Measurements from ENCODE around the gene DEDD2. TPM values are rescaled to one million over a fixed set of nuclear protein-coding genes. Genes with fewer than 3 reads are reported as not detected.

The DEDD2 gene
- polyA plus RNA-seq, 1 donor from 2014 or later: 69.9 TPM

DNA sequence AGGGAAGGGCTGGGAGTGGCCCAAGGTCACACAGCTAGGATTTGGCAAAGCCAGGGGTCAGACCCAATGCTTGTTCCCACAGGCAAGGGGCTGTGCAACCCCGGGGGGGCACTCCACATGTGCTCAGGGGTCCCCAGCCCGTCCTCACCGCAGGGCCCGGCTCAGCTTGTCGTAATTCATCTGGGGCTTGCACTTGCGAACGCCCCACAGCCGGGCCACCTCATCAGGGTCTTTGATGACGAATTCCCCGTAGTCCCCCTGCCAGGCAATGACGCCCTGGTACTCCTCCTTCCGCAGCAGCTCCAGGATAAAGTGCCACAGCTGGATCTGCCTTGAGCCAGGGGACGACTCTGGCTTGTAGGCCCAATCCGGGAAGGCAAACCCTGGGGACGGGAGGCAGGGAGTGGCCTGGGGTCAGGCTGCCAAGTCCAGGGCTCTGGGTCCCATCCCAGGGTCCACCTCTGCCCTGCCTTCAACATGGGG, 32.7 kb upstream of the DEDD2 start:
- peaks cover 20% of the 10 kb centered on the region for H3K79me2 ChIP-seq (replicated peaks; ENCODE audit: insufficient read depth, low read length)

DNA sequence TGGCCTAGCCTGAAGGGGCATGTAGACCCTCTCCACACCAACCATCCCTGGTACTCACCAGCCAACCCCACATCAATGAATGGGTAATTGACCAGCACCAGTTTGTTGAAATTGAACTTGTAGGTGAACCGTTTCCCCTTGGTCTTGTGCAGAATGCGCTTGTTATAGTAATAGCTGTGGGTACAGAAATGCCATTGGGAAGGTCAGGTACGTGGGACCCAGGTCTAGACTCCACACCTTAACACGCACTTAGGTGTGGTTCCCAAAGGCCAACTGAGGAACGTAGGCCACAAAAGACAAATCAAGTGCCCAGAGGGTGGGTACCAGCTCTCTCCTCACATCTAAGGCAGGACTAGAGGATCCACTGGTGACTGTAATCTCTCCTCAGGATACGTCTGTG, 32.3 kb upstream of the DEDD2 start:
- H3K9ac ChIP-seq (ENCODE audit: low read length): no peak overlapping the region
- no peak overlapping the region for H3K4me3 ChIP-seq (ENCODE audit: low read length)
- no peaks in the 10 kb centered on the region for H3K9me3 ChIP-seq (ENCODE audit: low read length)
- TF ChIP-seq RAD21 (conservative IDR thresholded peaks at IDR 0.05) (no peak), TAF1 (IDR thresholded peaks at IDR 0.05; ENCODE audit: low read depth) (no peak), EZH2 (IDR thresholded peaks at IDR 0.05; ENCODE audit: borderline replicate concordance, insufficient read depth, low read length, poor library complexity, severe bottlenecking) (no peak), EP300 (conservative IDR thresholded peaks at IDR 0.05; ENCODE audit: poor library complexity, severe bottlenecking) (no peak)
- TF ChIP-seq, protein P1, sequence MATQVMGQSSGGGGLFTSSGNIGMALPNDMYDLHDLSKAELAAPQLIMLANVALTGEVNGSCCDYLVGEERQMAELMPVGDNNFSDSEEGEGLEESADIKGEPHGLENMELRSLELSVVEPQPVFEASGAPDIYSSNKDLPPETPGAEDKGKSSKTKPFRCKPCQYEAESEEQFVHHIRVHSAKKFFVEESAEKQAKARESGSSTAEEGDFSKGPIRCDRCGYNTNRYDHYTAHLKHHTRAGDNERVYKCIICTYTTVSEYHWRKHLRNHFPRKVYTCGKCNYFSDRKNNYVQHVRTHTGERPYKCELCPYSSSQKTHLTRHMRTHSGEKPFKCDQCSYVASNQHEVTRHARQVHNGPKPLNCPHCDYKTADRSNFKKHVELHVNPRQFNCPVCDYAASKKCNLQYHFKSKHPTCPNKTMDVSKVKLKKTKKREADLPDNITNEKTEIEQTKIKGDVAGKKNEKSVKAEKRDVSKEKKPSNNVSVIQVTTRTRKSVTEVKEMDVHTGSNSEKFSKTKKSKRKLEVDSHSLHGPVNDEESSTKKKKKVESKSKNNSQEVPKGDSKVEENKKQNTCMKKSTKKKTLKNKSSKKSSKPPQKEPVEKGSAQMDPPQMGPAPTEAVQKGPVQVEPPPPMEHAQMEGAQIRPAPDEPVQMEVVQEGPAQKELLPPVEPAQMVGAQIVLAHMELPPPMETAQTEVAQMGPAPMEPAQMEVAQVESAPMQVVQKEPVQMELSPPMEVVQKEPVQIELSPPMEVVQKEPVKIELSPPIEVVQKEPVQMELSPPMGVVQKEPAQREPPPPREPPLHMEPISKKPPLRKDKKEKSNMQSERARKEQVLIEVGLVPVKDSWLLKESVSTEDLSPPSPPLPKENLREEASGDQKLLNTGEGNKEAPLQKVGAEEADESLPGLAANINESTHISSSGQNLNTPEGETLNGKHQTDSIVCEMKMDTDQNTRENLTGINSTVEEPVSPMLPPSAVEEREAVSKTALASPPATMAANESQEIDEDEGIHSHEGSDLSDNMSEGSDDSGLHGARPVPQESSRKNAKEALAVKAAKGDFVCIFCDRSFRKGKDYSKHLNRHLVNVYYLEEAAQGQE (IDR thresholded peaks at IDR 0.05; ENCODE audit: borderline replicate concordance): no peak
- TF ChIP-seq, protein P2, sequence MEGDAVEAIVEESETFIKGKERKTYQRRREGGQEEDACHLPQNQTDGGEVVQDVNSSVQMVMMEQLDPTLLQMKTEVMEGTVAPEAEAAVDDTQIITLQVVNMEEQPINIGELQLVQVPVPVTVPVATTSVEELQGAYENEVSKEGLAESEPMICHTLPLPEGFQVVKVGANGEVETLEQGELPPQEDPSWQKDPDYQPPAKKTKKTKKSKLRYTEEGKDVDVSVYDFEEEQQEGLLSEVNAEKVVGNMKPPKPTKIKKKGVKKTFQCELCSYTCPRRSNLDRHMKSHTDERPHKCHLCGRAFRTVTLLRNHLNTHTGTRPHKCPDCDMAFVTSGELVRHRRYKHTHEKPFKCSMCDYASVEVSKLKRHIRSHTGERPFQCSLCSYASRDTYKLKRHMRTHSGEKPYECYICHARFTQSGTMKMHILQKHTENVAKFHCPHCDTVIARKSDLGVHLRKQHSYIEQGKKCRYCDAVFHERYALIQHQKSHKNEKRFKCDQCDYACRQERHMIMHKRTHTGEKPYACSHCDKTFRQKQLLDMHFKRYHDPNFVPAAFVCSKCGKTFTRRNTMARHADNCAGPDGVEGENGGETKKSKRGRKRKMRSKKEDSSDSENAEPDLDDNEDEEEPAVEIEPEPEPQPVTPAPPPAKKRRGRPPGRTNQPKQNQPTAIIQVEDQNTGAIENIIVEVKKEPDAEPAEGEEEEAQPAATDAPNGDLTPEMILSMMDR (IDR thresholded peaks at IDR 0.05; ENCODE audit: poor library complexity, severe bottlenecking): no peak
- H2AFZ ChIP-seq (ENCODE audit: low read depth, low read length): no peak overlapping the region
- H3K27ac ChIP-seq (ENCODE audit: low read length): no peak overlapping the region
- no peaks in the 10 kb centered on the region for H3K9me2 ChIP-seq (ENCODE audit: insufficient read depth, low read length)
- no peak overlapping the region for H3K4me2 ChIP-seq (ENCODE audit: low read length)
- no peaks in the 10 kb centered on the region for H4K20me1 ChIP-seq (ENCODE audit: insufficient read depth)
- H3F3A ChIP-seq (ENCODE audit: insufficient read depth, low read length, poor library complexity, severe bottlenecking): no peaks in the 10 kb centered on the region
- no peaks in the 10 kb centered on the region for H3K27me3 ChIP-seq (ENCODE audit: insufficient read depth, low read depth, low read length)
- peaks cover 19% of the 10 kb centered on the region for H3K79me2 ChIP-seq (replicated peaks; ENCODE audit: insufficient read depth, low read length)
- H3K36me3 ChIP-seq (ENCODE audit: insufficient read depth, low read length): no peaks in the 10 kb centered on the region

More for the DNA sequence above, 32.7 kb upstream of the DEDD2 start:
- H3K4me3 ChIP-seq (ENCODE audit: low read length): no peak overlapping the region
- H3K9me3 ChIP-seq (ENCODE audit: low read length): no peaks in the 10 kb centered on the region
- TF ChIP-seq RAD21 (conservative IDR thresholded peaks at IDR 0.05) (no peak), TAF1 (IDR thresholded peaks at IDR 0.05; ENCODE audit: low read depth) (no peak), EZH2 (IDR thresholded peaks at IDR 0.05; ENCODE audit: borderline replicate concordance, insufficient read depth, low read length, poor library complexity, severe bottlenecking) (no peak), POLR2AphosphoS5 (IDR thresholded peaks at IDR 0.05) (no peak), EP300 (conservative IDR thresholded peaks at IDR 0.05; ENCODE audit: poor library complexity, severe bottlenecking) (no peak), MXI1 (conservative IDR thresholded peaks at IDR 0.05; ENCODE audit: poor library complexity, severe bottlenecking) (no peak)
- TF ChIP-seq, protein P2 (IDR thresholded peaks at IDR 0.05; ENCODE audit: poor library complexity, severe bottlenecking): no peak
- TF ChIP-seq, protein P1 (IDR thresholded peaks at IDR 0.05; ENCODE audit: borderline replicate concordance): no peak
- no peaks in the 10 kb centered on the region for H3K27me3 ChIP-seq (ENCODE audit: insufficient read depth, low read depth, low read length)
- H3K27ac ChIP-seq (ENCODE audit: low read length): no peak overlapping the region
- no peaks in the 10 kb centered on the region for H4K20me1 ChIP-seq (ENCODE audit: insufficient read depth)
- H3K9ac ChIP-seq (ENCODE audit: low read length): no peak overlapping the region
- no peak overlapping the region for H3K4me2 ChIP-seq (ENCODE audit: low read length)
- H3K36me3 ChIP-seq (ENCODE audit: insufficient read depth, low read length): no peaks in the 10 kb centered on the region
- no peaks in the 10 kb centered on the region for H3F3A ChIP-seq (ENCODE audit: insufficient read depth, low read length, poor library complexity, severe bottlenecking)
- no peak overlapping the region for H2AFZ ChIP-seq (ENCODE audit: low read depth, low read length)
- no peaks in the 10 kb centered on the region for H3K9me2 ChIP-seq (ENCODE audit: insufficient read depth, low read length)
